ENCODE data around the gene FGF22.

FGF22 gene

GRCh38 chr19:592101-592500, 47.6 kb upstream of the FGF22 start:
- no peak for TF ChIP-seq REST (IDR thresholded peaks at IDR 0.05; ENCODE audit: low read depth)
- no peak for TF ChIP-seq YY1 (IDR thresholded peaks at IDR 0.05; ENCODE audit: low read depth)
- TF ChIP-seq CEBPB (IDR thresholded peaks at IDR 0.05), result no peak
- TF ChIP-seq TAF1 (IDR thresholded peaks at IDR 0.05; ENCODE audit: low read depth), result no peak
- TF ChIP-seq USF1 (IDR thresholded peaks at IDR 0.05), result no peak
- no peak for TF ChIP-seq EP300 (IDR thresholded peaks at IDR 0.05; ENCODE audit: borderline replicate concordance)
- TF ChIP-seq TCF12 (IDR thresholded peaks at IDR 0.05; ENCODE audit: low read depth), result no peak
- TF ChIP-seq ZBTB7A (IDR thresholded peaks at IDR 0.05; ENCODE audit: low read depth), result no peak
- TF ChIP-seq NFIC (IDR thresholded peaks at IDR 0.05), result no peak
- no peak for TF ChIP-seq CREB1 (IDR thresholded peaks at IDR 0.05; ENCODE audit: low read depth)
- TF ChIP-seq TEAD4 (IDR thresholded peaks at IDR 0.05), result no peak

GRCh38 chr19:593055-593454, 46.6 kb upstream of the FGF22 start:
- no peak for TF ChIP-seq CEBPB (IDR thresholded peaks at IDR 0.05)
- TF ChIP-seq CREB1 (IDR thresholded peaks at IDR 0.05; ENCODE audit: low read depth), result no peak
- no peak for TF ChIP-seq REST (IDR thresholded peaks at IDR 0.05; ENCODE audit: low read depth)
- no peak for TF ChIP-seq RAD21 (IDR thresholded peaks at IDR 0.05; ENCODE audit: low read depth)
- no peak for TF ChIP-seq TEAD4 (IDR thresholded peaks at IDR 0.05)
- TF ChIP-seq MAX (IDR thresholded peaks at IDR 0.05), result no peak
- no peak for TF ChIP-seq TAF1 (IDR thresholded peaks at IDR 0.05; ENCODE audit: low read depth)
- no peak for TF ChIP-seq EGR1 (IDR thresholded peaks at IDR 0.05)
- no peak for TF ChIP-seq ZBTB7A (IDR thresholded peaks at IDR 0.05; ENCODE audit: low read depth)
- no peak for TF ChIP-seq FOXM1 (IDR thresholded peaks at IDR 0.05; ENCODE audit: borderline replicate concordance, low read depth)
- TF ChIP-seq USF1 (IDR thresholded peaks at IDR 0.05), result no peak
- TF ChIP-seq TCF12 (IDR thresholded peaks at IDR 0.05; ENCODE audit: low read depth), result no peak
- TF ChIP-seq YY1 (IDR thresholded peaks at IDR 0.05; ENCODE audit: low read depth), result no peak
- TF ChIP-seq EP300 (IDR thresholded peaks at IDR 0.05; ENCODE audit: borderline replicate concordance), result no peak
- no peak for TF ChIP-seq NFIC (IDR thresholded peaks at IDR 0.05)

GRCh38 chr19:593505-593904, 46.2 kb upstream of the FGF22 start:
- no peak for TF ChIP-seq FOXM1 (IDR thresholded peaks at IDR 0.05; ENCODE audit: borderline replicate concordance, low read depth)
- TF ChIP-seq USF1 (IDR thresholded peaks at IDR 0.05), result no peak
- no peak for TF ChIP-seq RAD21 (IDR thresholded peaks at IDR 0.05; ENCODE audit: low read depth)
- no peak for TF ChIP-seq EP300 (IDR thresholded peaks at IDR 0.05; ENCODE audit: borderline replicate concordance)
- TF ChIP-seq ZBTB7A (IDR thresholded peaks at IDR 0.05; ENCODE audit: low read depth), result no peak
- TF ChIP-seq TEAD4 (IDR thresholded peaks at IDR 0.05), result no peak
- no peak for TF ChIP-seq TCF12 (IDR thresholded peaks at IDR 0.05; ENCODE audit: low read depth)
- TF ChIP-seq EGR1 (IDR thresholded peaks at IDR 0.05), result no peak

- TF ChIP-seq CREB1 (IDR thresholded peaks at IDR 0.05; ENCODE audit: low read depth), result no peak
- TF ChIP-seq FOXM1 (IDR thresholded peaks at IDR 0.05; ENCODE audit: borderline replicate concordance, low read depth), result no peak
- TF ChIP-seq USF1 (IDR thresholded peaks at IDR 0.05), result no peak
- TF ChIP-seq TAF1 (IDR thresholded peaks at IDR 0.05; ENCODE audit: low read depth), result no peak
- no peak for TF ChIP-seq REST (IDR thresholded peaks at IDR 0.05; ENCODE audit: low read depth)
- TF ChIP-seq TCF12 (IDR thresholded peaks at IDR 0.05; ENCODE audit: low read depth), result no peak
- TF ChIP-seq YY1 (IDR thresholded peaks at IDR 0.05; ENCODE audit: low read depth), result no peak
- no peak for TF ChIP-seq NFIC (IDR thresholded peaks at IDR 0.05)
- no peak for TF ChIP-seq RAD21 (IDR thresholded peaks at IDR 0.05; ENCODE audit: low read depth)
Measured at GRCh38 chr19:594265-594870, 45.3 kb upstream of the FGF22 start.
